Neural progenitor cell (in vitro differentiated cells): ENCODE measurements around the gene ME2. TPM values are rescaled to one million over a fixed set of nuclear protein-coding genes. Genes with fewer than 3 reads are reported as not detected.

ENCODE experiments used
- DNase-seq: peaks from one replicate; pipeline ENCODE4 v3.0.0-alpha.2; 2016; ENCODE audit warnings: low spot score
- H2AFZ ChIP-seq: fragments of 200-600 bp; sonication (generic); replicated peaks from 2 replicates; pipeline ENCODE4 v1.6.1; 2016; ENCODE audit warnings: antibody characterized with exemption
- H3F3A ChIP-seq: fragments of 200-600 bp; sonication (generic); 2 replicates; pipeline ENCODE4 v1.6.1; 2016; ENCODE audit warnings: antibody characterized with exemption, low read depth
- H3K27ac ChIP-seq: fragments of 200-600 bp; sonication (generic); 2 replicates; pipeline ENCODE4 v1.5.1; 2016; ENCODE audit warnings: mild to moderate bottlenecking
- H3K27me3 ChIP-seq: fragments of 200-600 bp; sonication (generic); 2 replicates; pipeline ENCODE4 v1.6.1; 2016; ENCODE audit warnings: mild to moderate bottlenecking, moderate library complexity
- H3K36me3 ChIP-seq: fragments of 200-600 bp; sonication (generic); 2 replicates; pipeline ENCODE4 v1.5.1; 2016
- H3K4me1 ChIP-seq: fragments of 200-600 bp; sonication (generic); 2 replicates; pipeline ENCODE4 v1.6.1; 2016; ENCODE audit warnings: mixed run types
- H3K4me2 ChIP-seq: fragments of 200-600 bp; sonication (generic); 2 replicates; pipeline ENCODE4 v1.6.1; 2016
- H3K4me3 ChIP-seq: fragments of 200-600 bp; sonication (generic); 2 replicates; pipeline ENCODE4 v1.5.1; 2016
- H3K79me2 ChIP-seq: fragments of 200-600 bp; sonication (generic); 2 replicates; pipeline ENCODE4 v1.6.1; 2016; ENCODE audit warnings: low read depth
- H3K9ac ChIP-seq: fragments of 200-600 bp; sonication (generic); 2 replicates; pipeline ENCODE4 v1.6.1; 2016
- H3K9me3 ChIP-seq: fragments of 200-600 bp; sonication (generic); 2 replicates; pipeline ENCODE4 v1.5.1; 2016; ENCODE audit warnings: low read depth
- H4K20me1 ChIP-seq: fragments of 200-600 bp; sonication (generic); 2 replicates; pipeline ENCODE4 v1.6.1; 2016; ENCODE audit warnings: low read depth
- H3K27ac Mint-ChIP-seq: 3 replicates; pipeline ENCODE4 v1.8.0; 2021; ENCODE audit warnings: mixed read lengths
- H3K27me3 Mint-ChIP-seq: 2 replicates; pipeline ENCODE4 v1.8.0; 2022; ENCODE audit warnings: low read depth, mild to moderate bottlenecking, inconsistent platforms, moderate library complexity, mixed read lengths; ENCODE audit not compliant: insufficient read depth
- H3K36me3 Mint-ChIP-seq: 3 replicates; pipeline ENCODE4 v1.8.0; 2021; ENCODE audit warnings: mixed read lengths
- H3K4me1 Mint-ChIP-seq: 3 replicates; pipeline ENCODE4 v1.8.0; 2021; ENCODE audit warnings: mixed read lengths
- H3K4me3 Mint-ChIP-seq: 3 replicates; pipeline ENCODE4 v1.8.0; 2021; ENCODE audit warnings: mild to moderate bottlenecking, moderate library complexity, mixed read lengths
- H3K9me3 Mint-ChIP-seq: 3 replicates; pipeline ENCODE4 v1.8.0; 2020; ENCODE audit warnings: mixed read lengths
- EZH2 ChIP-seq: fragments of 200-600 bp; sonication (generic); IDR thresholded peaks from 2 replicates; pipeline ENCODE4 v1.6.1; 2017; ENCODE audit warnings: antibody characterized with exemption, mild to moderate bottlenecking, moderate library complexity
- EZH2phosphoT487 ChIP-seq: fragments of 200-600 bp; sonication (generic); IDR thresholded peaks from 2 replicates; pipeline ENCODE4 v1.6.1; 2017; ENCODE audit warnings: antibody characterized with exemption
- total RNA-seq: library from RNA; depleted of rRNA; stranded (reverse); fragments of >200 nt; gene quantifications from 2 replicates; pipeline ENCODE4 v1.2.3, GENCODE V29; 2015; ENCODE audit warnings: low replicate concordance
- TF ChIP-seq, protein P1 (sequence below): fragments of 200-600 bp; sonication (generic); IDR thresholded peaks from 2 replicates; pipeline ENCODE4 v1.5.1; 2017; ENCODE audit warnings: antibody characterized with exemption, mild to moderate bottlenecking

Gene ME2
- total RNA-seq, 1 donor from 2014 or later, result 129 TPM

GRCh38 chr18:50928551-50928950 lies 49.6 kb downstream of the ME2 start:
- H3K36me3 Mint-ChIP-seq, result peaks cover 50% of the 10 kb centered on the region
- H3K27ac Mint-ChIP-seq, result no peak overlapping the region
- DNase-seq, result no peak
- TF ChIP-seq EZH2, result no peak
- TF ChIP-seq, protein P1, sequence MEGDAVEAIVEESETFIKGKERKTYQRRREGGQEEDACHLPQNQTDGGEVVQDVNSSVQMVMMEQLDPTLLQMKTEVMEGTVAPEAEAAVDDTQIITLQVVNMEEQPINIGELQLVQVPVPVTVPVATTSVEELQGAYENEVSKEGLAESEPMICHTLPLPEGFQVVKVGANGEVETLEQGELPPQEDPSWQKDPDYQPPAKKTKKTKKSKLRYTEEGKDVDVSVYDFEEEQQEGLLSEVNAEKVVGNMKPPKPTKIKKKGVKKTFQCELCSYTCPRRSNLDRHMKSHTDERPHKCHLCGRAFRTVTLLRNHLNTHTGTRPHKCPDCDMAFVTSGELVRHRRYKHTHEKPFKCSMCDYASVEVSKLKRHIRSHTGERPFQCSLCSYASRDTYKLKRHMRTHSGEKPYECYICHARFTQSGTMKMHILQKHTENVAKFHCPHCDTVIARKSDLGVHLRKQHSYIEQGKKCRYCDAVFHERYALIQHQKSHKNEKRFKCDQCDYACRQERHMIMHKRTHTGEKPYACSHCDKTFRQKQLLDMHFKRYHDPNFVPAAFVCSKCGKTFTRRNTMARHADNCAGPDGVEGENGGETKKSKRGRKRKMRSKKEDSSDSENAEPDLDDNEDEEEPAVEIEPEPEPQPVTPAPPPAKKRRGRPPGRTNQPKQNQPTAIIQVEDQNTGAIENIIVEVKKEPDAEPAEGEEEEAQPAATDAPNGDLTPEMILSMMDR, result no peak
- no peak overlapping the region for H3K4me3 ChIP-seq
- peaks cover 5% of the 10 kb centered on the region for H3K4me1 Mint-ChIP-seq
- peaks cover 17% of the 10 kb centered on the region for H3K9me3 Mint-ChIP-seq
- H3K4me2 ChIP-seq, result no peak overlapping the region
- H2AFZ ChIP-seq, result no peak overlapping the region
- no peaks in the 10 kb centered on the region for H3K79me2 ChIP-seq
- H3K9ac ChIP-seq, result no peak overlapping the region
- no peaks in the 10 kb centered on the region for H4K20me1 ChIP-seq
- no peaks in the 10 kb centered on the region for H3F3A ChIP-seq
- no peaks in the 10 kb centered on the region for H3K27me3 ChIP-seq
- H3K36me3 ChIP-seq, result peaks cover 34% of the 10 kb centered on the region
- no peaks in the 10 kb centered on the region for H3K4me1 ChIP-seq
- H3K4me3 Mint-ChIP-seq, result no peak overlapping the region
- H3K27ac ChIP-seq, result no peak overlapping the region
- no peaks in the 10 kb centered on the region for H3K9me3 ChIP-seq
- peaks cover 2% of the 10 kb centered on the region for H3K27me3 Mint-ChIP-seq

- Histone ChIP-seq H3K4me2 (peak overlapping the region; percentile 6), H4K20me1 (no peaks in the 10 kb centered on the region), H3K4me1 (no peaks in the 10 kb centered on the region), H3K9me3 (no peaks in the 10 kb centered on the region), H3K79me2 (no peaks in the 10 kb centered on the region), H2AFZ (no peak overlapping the region), H3K27ac (no peak overlapping the region), H3F3A (no peaks in the 10 kb centered on the region), H3K9ac (no peak overlapping the region), H3K4me3 (no peak overlapping the region), H3K36me3 (no peaks in the 10 kb centered on the region), H3K27me3 (no peaks in the 10 kb centered on the region)
- no peaks in the 10 kb centered on the region for H3K9me3 Mint-ChIP-seq
- H3K27me3 Mint-ChIP-seq, result no peaks in the 10 kb centered on the region
- TF ChIP-seq, protein P1, result no peak
- TF ChIP-seq EZH2phosphoT487, result no peak
- TF ChIP-seq EZH2, result no peak
- H3K27ac Mint-ChIP-seq, result no peak overlapping the region
- H3K4me1 Mint-ChIP-seq, result peaks cover 24% of the 10 kb centered on the region
- no peak for DNase-seq
- H3K4me3 Mint-ChIP-seq, result no peak overlapping the region
- peaks cover 20% of the 10 kb centered on the region for H3K36me3 Mint-ChIP-seq
These were observed 54.8 kb downstream of the ME2 start for GRCh38 chr18:50933684-50934083.

- Histone ChIP-seq H3K4me1 (no peaks in the 10 kb centered on the region), H3K36me3 (peaks cover 5% of the 10 kb centered on the region)
- H3K27ac Mint-ChIP-seq, result no peak overlapping the region
These were observed 55.8 kb downstream of the ME2 start for GRCh38 chr18:50934545-50935211.

More at GRCh38 chr18:50934545-50935211, 55.8 kb downstream of the ME2 start:
- H3K4me1 Mint-ChIP-seq, result peaks cover 24% of the 10 kb centered on the region
- Histone ChIP-seq H3K27ac (no peak overlapping the region), H3F3A (no peaks in the 10 kb centered on the region), H3K4me2 (no peak overlapping the region), H3K79me2 (no peaks in the 10 kb centered on the region), H2AFZ (no peak overlapping the region), H4K20me1 (no peaks in the 10 kb centered on the region), H3K27me3 (no peaks in the 10 kb centered on the region), H3K4me3 (no peak overlapping the region), H3K9me3 (no peaks in the 10 kb centered on the region), H3K9ac (no peak overlapping the region)
- no peaks in the 10 kb centered on the region for H3K9me3 Mint-ChIP-seq
- H3K36me3 Mint-ChIP-seq, result peaks cover 14% of the 10 kb centered on the region
- no peak for TF ChIP-seq EZH2phosphoT487
- no peak for TF ChIP-seq EZH2
- TF ChIP-seq, protein P1, result no peak
- H3K4me3 Mint-ChIP-seq, result no peak overlapping the region
- no peaks in the 10 kb centered on the region for H3K27me3 Mint-ChIP-seq
- no peak for DNase-seq
